Transverse colon (tissue), 3 donors: ENCODE measurements around the gene FAM47E.

Experiments
- EP300 ChIP-seq: sonication (generic); formaldehyde crosslinking; IDR thresholded peaks from one replicate; pipeline ENCODE4 v1.6.1; 2017; ENCODE audit warnings: antibody characterized with exemption, low read depth
- POLR2A ChIP-seq: fragments of 450-650 bp; IDR thresholded peaks from one replicate; pipeline ENCODE4 v1.6.1; 2016; ENCODE audit warnings: antibody characterized with exemption, mild to moderate bottlenecking, moderate library complexity
- TF ChIP-seq, protein P1 (sequence below), 5 experiments: fragments of 200-600 bp in 3 of 5; fragments of 450-650 bp in 2 of 5; sonication (generic) in 3 of 5; IDR thresholded peaks; 1 replicate in 2 of 5; 2 replicates in 3 of 5; pipeline ENCODE4 v1.5.1; 2016 to 2017; ENCODE audit warnings: antibody characterized with exemption in 5 of 5, inconsistent platforms in 3 of 5, mild to moderate bottlenecking in 2 of 5, moderate library complexity in 1 of 5

DNA sequence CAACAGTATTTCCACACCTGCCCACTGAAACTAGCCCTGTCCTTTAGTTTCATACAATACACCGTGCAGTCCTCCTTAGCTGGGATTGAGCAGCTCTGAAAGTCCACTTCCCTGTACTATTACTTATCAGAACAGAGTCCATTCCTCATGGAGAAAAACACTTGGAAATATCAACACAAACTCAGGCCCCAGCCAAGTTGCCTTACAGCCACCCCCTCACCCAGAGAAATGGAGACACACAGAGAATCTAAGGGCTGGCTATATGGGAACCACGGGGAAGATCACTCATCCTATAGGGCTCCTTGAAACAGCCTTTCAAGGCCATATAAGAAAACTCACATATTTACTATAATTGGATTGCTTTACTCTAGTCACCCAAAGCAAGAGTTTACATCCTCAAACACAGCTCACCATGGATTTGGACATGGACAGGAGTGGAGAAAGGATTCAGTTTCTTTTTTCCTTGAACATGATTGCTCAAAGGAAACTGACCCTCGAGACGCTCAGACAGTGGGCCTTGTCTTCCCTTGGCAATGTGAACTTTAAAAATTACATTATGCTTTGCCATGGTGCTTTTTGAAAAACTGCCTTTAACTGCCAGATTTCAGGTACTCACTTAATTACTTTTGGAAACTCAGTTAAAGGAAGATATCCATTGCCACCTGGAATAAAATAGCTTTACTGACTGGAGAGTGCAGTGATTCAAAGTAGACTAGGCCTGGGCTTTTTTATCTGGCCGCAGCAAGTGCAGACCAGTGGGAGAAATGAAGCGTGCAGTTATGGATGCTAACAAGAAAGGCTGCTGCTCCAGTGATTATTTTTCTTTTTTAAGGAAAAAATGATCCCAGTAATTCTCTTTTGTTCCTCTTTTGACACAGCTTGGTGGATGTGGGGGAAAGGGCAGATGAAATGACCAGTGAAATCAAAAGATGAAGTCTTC is 39.5 kb upstream of the FAM47E start:
- no peak for TF ChIP-seq EP300
- TF ChIP-seq POLR2A, result no peak
- TF ChIP-seq, protein P1, sequence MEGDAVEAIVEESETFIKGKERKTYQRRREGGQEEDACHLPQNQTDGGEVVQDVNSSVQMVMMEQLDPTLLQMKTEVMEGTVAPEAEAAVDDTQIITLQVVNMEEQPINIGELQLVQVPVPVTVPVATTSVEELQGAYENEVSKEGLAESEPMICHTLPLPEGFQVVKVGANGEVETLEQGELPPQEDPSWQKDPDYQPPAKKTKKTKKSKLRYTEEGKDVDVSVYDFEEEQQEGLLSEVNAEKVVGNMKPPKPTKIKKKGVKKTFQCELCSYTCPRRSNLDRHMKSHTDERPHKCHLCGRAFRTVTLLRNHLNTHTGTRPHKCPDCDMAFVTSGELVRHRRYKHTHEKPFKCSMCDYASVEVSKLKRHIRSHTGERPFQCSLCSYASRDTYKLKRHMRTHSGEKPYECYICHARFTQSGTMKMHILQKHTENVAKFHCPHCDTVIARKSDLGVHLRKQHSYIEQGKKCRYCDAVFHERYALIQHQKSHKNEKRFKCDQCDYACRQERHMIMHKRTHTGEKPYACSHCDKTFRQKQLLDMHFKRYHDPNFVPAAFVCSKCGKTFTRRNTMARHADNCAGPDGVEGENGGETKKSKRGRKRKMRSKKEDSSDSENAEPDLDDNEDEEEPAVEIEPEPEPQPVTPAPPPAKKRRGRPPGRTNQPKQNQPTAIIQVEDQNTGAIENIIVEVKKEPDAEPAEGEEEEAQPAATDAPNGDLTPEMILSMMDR (IDR thresholded peaks at IDR 0.05), result no peak
